Activated naive CD4-positive, alpha-beta T cell treated with anti-CD3 and anti-CD28 coated beads, Interleukin-2, amount 50 U/mL, for 16 hours (primary cell): ENCODE data around the gene ROM1.

Source experiments
- DNase-seq: peaks from one replicate; pipeline ENCODE4 v3.0.0-alpha.2; 2020

The ROM1 gene

GRCh38 chr11:62652161-62653006 is 39.3 kb downstream of the ROM1 start:
- no peak for DNase-seq

- no peak for DNase-seq
Measured at GRCh38 chr11:62654297-62654696, 41.2 kb downstream of the ROM1 start.

DNA sequence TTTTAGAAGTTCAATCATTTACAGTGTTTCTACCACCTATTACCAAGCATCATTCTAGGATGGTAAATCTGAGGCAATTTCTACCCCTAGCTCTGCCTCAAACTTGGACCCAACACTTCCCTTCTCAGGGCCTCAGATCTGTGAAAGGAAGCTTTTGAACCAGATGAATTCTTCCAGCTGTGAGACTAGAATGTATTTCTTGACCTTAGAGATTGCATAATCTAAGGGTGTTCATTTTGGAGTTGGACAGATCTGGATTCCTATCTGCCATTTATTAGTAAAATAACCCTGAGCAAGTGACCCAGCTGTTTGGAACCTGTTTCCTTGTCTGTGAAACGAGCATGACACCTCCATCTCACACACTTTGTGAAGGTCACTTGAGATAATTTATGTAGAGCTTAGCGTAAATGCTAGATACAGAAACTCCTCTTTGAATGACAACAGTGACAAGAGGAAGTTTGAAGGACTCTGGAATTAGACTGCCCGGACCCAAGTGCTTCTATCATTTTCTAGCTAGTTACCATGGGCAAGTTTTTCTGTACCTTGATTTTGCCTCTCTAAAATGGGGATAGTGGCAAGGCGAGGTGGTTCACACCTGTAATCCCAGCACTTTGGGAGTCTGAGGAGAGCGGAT is 43.9 kb downstream of the ROM1 start:
- no peak for DNase-seq

DNA sequence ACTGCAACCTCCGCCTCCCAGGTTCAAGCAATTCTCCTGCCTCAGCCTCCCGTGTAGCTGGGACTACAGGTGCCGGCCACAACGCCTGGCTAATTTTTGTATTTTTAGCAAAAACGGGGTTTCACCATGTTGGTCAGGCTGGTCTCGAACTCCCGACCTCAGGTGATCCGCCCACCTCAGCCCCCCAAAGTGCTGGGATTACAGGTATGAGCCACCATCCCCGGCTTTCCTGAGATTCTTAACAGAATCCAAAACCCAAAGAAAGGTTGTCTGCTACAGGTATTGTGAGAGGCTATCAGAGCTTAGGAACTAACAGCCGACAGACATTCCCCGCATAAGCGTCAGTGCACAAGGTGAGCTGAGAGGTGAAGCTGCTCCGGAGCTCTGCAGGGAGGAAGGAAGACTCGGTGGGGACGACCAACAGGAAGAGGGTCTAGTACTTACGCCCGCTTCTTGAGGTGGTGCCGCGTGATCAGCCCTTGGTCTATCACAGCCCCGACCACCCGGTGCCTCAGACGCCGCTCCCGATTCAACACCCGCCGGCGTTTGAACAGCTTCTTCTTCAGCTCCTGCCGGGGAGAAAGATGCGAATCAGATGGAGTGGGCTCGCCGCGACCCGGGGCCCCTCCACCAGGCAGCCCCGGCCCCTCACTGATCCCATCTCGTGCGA is 51.5 kb downstream of the ROM1 start:
- DNase-seq: peak; percentile 64
